GM19238 (cell line): ENCODE data around the gene NFIC.
"Not testable (repeated sequence)": the region's sequence is repeated elsewhere in the genome, so short reads cannot be mapped to it uniquely, and the experiment has no call there.

ENCODE experiments used
- DNase-seq: peaks from one replicate; pipeline ENCODE4 v3.0.0; 2011; ENCODE audit warnings: low spot score; ENCODE audit not compliant: insufficient read length

The NFIC gene

GRCh38 chr19:3450796-3451411 is 84.5 kb downstream of the NFIC start:
- DNase-seq: no peak

- DNase-seq: no peak
Observed at GRCh38 chr19:3451451-3451866, 85.1 kb downstream of the NFIC start.

- no peak for DNase-seq
Observed at GRCh38 chr19:3452171-3452941, 86.0 kb downstream of the NFIC start.

GRCh38 chr19:3452942-3453214 is 86.5 kb downstream of the NFIC start:
- not testable (repeated sequence) for DNase-seq

GRCh38 chr19:3453840-3454239 is 87.5 kb downstream of the NFIC start:
- no peak for DNase-seq

- no peak for DNase-seq
Observed at GRCh38 chr19:3454656-3455392, 88.4 kb downstream of the NFIC start.

GRCh38 chr19:3455393-3455955 is 89.1 kb downstream of the NFIC start:
- DNase-seq: no peak

- DNase-seq: no peak
Observed at GRCh38 chr19:3455960-3456601, 89.7 kb downstream of the NFIC start.

- no peak for DNase-seq
Observed at GRCh38 chr19:3456925-3457527, 90.6 kb downstream of the NFIC start.

GRCh38 chr19:3457528-3458228 is 91.3 kb downstream of the NFIC start:
- no peak for DNase-seq

GRCh38 chr19:3458229-3459088 is 92.1 kb downstream of the NFIC start:
- no peak for DNase-seq

- no peak for DNase-seq
Observed at GRCh38 chr19:3459089-3459881, 92.9 kb downstream of the NFIC start.

- DNase-seq: no peak
Observed at GRCh38 chr19:3459965-3460582, 93.7 kb downstream of the NFIC start.

GRCh38 chr19:3462991-3463713 is 96.8 kb downstream of the NFIC start:
- no peak for DNase-seq

- DNase-seq: no peak
Observed at GRCh38 chr19:3463714-3464586, 97.6 kb downstream of the NFIC start.

GRCh38 chr19:3464587-3465235 is 98.3 kb downstream of the NFIC start:
- DNase-seq: no peak
